ENCODE data around the gene PHF12.

GRCh38 chr17:28912281-28912937 lies 38.9 kb downstream of the PHF12 start:
- TF ChIP-seq CTCF (conservative IDR thresholded peaks at IDR 0.05): no peak; the same call in 1 of the 2 replicates
- TF ChIP-seq EZH2 (IDR thresholded peaks at IDR 0.05; ENCODE audit: low read depth): no peak
